ENCODE measurements around the gene ANAPC15. TPM values are rescaled to one million over a fixed set of nuclear protein-coding genes. Genes with fewer than 3 reads are reported as not detected.
A peak's percentile ranks its signal among the peaks of the same experiment; 100 is the strongest.

ANAPC15 gene
- total and polyA plus RNA-seq, 9 of the 15 experiments (the other 6 are each of a cell fraction or from before 2014, with no cell fraction given), result 53.0 to 254 (median 75.7) TPM

- 0 out of 4 replicates have a peak, but pooled peaks of 1 of the 2 experiments have one; percentile 18 for TF ChIP-seq MNT (conservative IDR thresholded peaks at IDR 0.05)
- TF ChIP-seq ZNF644 (tag; IDR thresholded peaks at IDR 0.05; ENCODE audit: low read depth), result 0 out of 2 replicates have a peak, but pooled peaks have one; percentile 25
- TF ChIP-seq CHD7 (IDR thresholded peaks at IDR 0.05; ENCODE audit: low read depth, low read length), result no peak
- TF ChIP-seq FOXJ2 (tag; IDR thresholded peaks at IDR 0.05), result no peak
- no peak for TF ChIP-seq ZNF76 (CRISPR knock-in tag; IDR thresholded peaks at IDR 0.05; ENCODE audit: borderline replicate concordance)
- peak; percentile 53 for TF ChIP-seq HDAC3 (IDR thresholded peaks at IDR 0.05; ENCODE audit: borderline replicate concordance, partially characterized antibody)
- peak; percentile 23 for TF ChIP-seq ZFP36 (IDR thresholded peaks at IDR 0.05; ENCODE audit: low read depth, low read length, partially characterized antibody)
- no peak for TF ChIP-seq ZNF274 (IDR thresholded peaks at IDR 0.05; ENCODE audit: borderline replicate concordance, low read depth, low read length)
- TF ChIP-seq ZNF395 (CRISPR knock-in tag; IDR thresholded peaks at IDR 0.05), result 0 out of 2 replicates have a peak, but pooled peaks have one; percentile 50
- TF ChIP-seq YBX1 (IDR thresholded peaks at IDR 0.05), result no peak
- peak; percentile 43; the same call in 1 of the 2 replicates for TF ChIP-seq GTF2E2 (tag; IDR thresholded peaks at IDR 0.05)
Observed at GRCh38 chr11:72111300-72112142, 974 bp downstream of the ANAPC15 start (continued).
